A549 treated with GW870086 at 1 μM for 4 hours (cell line): ENCODE measurements around the gene SLC17A8. TPM values are rescaled to one million over a fixed set of nuclear protein-coding genes. Genes with fewer than 3 reads are reported as not detected.

Source experiments
- total RNA-seq: library from RNA; stranded (reverse); fragments of 200-300 nt; extraction: Qiagen RNA extraction; gene quantifications from 5 replicates; pipeline ENCODE4 v1.2.3, GENCODE V29; 2022; ENCODE audit warnings: low read depth

SLC17A8 gene
- total RNA-seq: 0.03 TPM in 1 of 5 replicates, not detected in the others

GRCh38 chr12:100356644-100357223 is at the start of gene SLC17A8:
Gene SLC17A8, plus strand, starts transcription at chr12:100357074. Its CDS starts 318 bp downstream, at chr12:100357392.

Other genes starting within 250 kb of the SLC17A8 start
- gene BLTP3B, start 214.2 kb upstream of the SLC17A8 start, total RNA-seq: 8.4 to 14.8 TPM (median 13.4 TPM) in 5 replicates
- 22.0 to 31.0 TPM (median 24.2 TPM) in 5 replicates for gene ACTR6, start 156.3 kb upstream of the SLC17A8 start, total RNA-seq
- gene DEPDC4, start 90.0 kb upstream of the SLC17A8 start, total RNA-seq: 1.3 to 2.0 TPM (median 1.5 TPM) in 5 replicates
- gene SCYL2, start 89.9 kb upstream of the SLC17A8 start, total RNA-seq: 14.8 to 23.6 TPM (median 19.8 TPM) in 5 replicates
- 0.07 to 0.32 TPM (median 0.09 TPM) in 3 of 5 replicates, not detected in the others for gene NR1H4, start 116.8 kb downstream of the SLC17A8 start, total RNA-seq
- 4.7 to 10.4 TPM (median 8.7 TPM) in 5 replicates for gene GAS2L3, start 216.6 kb downstream of the SLC17A8 start, total RNA-seq